ENCODE results near the gene AP5B1.

Gene AP5B1

GRCh38 chr11:65801153-65801987, 20.6 kb upstream of the AP5B1 start:
- DNase-seq (ENCODE audit: low read depth, low spot score): no peak

GRCh38 chr11:65798882-65799281, 18.1 kb upstream of the AP5B1 start:
- no peak for DNase-seq (ENCODE audit: low read depth, low spot score)

DNA sequence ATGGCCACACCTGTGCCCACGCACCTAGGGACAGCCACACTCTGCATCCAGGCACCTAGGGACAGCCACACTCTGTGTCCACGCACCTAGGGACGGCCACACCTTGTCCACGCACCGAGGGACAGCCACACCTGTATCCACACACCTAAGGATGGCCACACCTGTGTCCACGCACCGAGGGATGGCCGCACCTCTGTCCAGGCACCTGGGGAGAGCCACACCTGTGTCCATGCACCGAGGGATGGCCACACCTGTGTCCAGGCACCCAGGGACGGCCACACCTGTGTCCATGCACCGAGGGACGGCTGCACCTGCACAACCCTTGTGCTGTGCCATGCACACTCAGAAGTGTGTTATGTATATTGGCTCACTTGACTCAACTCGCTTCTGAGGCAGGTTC, 16.9 kb upstream of the AP5B1 start:
- no peak for DNase-seq (ENCODE audit: low read depth, low spot score)

DNA sequence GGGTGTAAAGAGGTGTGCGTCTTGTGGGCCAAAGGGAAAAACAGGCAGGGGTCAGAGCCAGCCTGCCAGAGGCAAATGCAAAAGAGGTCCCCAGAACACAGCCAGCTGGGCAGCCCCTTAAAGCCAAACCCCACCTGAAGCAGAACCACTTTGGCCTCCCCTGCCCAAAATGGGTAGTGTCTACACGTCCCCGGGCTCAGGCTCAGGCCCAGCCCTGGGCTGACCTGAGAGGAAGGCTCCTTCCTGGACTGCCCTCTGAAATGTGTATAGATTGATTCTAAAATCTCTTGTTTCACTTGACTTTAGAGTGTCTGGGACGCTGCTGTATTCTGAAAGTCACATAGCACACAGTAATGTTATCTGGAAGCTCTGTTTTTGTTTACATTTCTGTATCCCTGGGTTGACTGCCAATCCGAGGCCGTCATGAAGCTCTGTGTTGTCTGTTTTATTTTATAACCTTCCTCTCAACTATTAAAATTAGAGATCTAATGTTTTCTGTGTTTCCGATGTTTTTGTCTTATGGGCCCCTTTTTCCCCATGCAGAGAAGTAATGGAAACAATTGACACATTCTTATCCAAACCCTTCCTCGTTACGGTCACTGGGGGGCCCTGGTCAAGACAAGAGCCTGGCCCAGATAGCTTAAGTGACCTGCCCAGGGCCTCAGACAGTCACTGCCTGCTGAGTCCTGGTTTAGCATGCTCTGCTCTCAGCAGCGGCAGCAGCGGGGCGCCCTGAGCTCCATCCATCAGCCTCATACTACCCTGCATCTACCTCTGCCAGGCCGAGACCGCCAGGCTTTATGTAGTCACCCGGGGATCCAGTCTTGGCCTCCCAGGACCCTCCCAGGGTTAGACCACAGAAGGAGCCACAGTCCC, 16.2 kb upstream of the AP5B1 start:
- DNase-seq (ENCODE audit: low read depth, low spot score): no peak

- DNase-seq (ENCODE audit: low read depth, low spot score): no peak
Observed at GRCh38 chr11:65794570-65795510, 14.1 kb upstream of the AP5B1 start.

DNA sequence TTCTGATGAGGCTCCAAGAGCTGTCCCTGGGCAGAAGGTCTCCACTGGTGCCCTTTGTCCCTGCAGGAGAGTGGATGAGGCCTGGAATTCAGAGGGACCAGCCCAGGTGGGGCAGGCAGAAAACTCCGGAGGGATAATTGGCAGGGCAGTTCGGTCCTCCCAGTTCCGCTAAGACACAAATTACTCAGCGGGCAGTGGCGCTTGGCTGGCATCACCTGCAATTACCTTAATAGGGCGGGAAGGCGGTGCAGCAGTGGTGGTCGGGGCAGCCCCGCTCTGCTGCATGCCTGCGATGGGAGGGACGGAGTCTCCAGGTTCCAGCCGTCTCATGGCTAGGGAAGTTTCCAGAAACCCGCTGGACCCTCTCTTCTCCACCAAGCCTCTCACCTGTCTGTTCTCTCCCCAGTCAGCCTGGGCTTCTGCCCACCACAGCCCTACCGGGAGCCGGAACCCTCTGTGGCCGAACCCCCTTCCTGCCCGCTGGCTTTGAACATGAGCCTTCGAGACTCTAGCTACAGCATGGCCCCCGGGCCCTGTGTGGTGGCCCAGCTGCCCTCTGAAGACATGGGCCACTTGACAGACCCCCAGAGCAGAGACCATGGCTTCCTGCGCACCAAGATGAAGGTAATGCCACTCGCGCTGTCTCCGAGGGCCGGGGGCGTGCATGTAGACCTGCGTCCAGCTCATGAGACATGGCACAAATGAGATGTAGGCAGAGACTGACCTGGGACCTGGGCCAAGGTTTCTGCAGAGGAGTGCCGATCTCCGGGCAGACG, 13.0 kb upstream of the AP5B1 start:
- no peak for DNase-seq (ENCODE audit: low read depth, low spot score)

GRCh38 chr11:65793144-65793581, 12.4 kb upstream of the AP5B1 start:
- DNase-seq (ENCODE audit: low read depth, low spot score): no peak

GRCh38 chr11:65792456-65792855, 11.7 kb upstream of the AP5B1 start:
- no peak for DNase-seq (ENCODE audit: low read depth, low spot score)

DNA sequence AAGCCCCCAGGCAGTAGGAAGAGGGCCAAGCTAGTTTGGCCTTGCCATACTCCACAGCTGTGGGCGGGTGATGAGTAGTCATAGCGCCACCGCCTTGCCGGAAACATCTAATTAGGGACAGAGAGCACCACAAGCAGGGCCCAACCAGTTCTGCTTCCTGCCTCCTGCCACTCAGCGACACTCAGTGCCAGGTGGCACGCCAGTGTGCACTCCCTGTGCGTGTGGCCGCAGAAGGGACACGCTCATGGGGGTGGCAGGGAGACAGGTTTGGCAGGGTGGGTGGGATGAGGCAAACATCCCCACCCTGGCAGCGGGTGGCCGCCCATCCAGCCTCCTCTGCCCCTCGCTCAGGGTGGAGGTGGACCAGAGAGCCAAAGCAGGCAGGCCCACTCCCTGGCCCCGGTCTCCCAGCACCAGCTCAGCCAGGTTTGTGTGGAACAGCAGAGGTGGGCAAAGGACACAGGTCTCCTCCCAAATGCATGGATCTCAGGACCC, 11.0 kb upstream of the AP5B1 start:
- DNase-seq (ENCODE audit: low read depth, low spot score): no peak

GRCh38 chr11:65790902-65791650, 10.3 kb upstream of the AP5B1 start:
- no peak for DNase-seq (ENCODE audit: low read depth, low spot score)

DNA sequence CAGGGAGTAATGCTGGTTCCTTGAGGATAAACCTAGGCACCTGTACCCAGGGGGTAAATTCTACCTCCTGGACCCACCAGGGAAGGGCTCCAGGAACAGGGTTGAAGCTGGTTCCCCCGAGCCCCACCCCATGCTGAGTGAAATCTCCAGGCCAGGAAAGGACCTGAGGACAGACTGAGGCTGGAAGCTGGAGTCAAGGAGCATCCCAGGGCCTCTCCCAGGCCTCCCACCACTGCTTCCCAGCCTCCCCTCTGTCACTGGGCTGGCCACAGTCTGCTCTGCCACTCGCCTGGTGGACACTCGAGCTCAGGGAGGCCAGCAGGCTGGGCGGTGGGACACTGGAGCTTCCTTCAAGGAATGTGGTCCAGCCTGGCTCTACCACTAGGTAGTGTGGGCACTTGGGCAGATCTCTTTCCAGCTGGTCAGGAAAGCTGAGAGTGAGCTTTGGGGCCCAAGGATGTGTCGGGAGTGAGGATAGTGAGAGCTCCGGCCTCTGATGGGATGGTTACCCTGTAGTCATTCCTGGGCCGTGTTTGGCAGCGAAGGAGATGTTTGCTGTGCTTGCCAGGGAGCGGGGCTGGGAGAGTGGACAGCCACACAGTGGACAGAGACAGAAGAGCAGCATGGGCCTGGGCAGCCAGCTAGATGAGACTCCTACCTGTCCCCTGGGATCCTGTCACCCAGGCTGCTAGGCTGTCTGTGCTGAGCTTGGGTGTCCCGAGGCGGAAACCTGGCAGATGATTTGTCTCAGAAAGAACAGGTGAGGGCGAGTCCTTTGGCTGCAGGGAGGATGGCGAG, 9.5 kb upstream of the AP5B1 start:
- no peak for DNase-seq (ENCODE audit: low read depth, low spot score)

- DNase-seq (ENCODE audit: low read depth, low spot score): no peak
Observed at GRCh38 chr11:65789230-65790103, 8.7 kb upstream of the AP5B1 start.

DNA sequence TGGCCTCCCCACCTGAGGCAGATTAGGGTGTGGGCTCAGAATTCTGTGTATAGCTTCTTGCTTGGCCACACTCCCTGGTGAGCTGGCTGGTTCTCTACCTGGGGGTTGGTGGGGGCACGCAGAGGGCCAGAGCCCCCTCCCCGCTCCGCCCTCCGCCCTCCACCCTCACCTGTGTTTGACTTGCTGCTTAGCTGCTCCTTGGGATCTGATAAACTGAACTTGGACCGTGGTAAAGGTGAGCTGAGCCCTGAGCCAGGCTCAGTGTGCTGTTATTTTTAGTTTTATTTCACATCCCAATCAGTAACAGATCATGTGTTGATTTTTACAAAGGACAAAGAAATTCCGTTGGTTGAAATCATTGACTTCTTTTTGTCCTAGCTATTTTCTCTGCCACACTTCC, 8.0 kb upstream of the AP5B1 start:
- DNase-seq (ENCODE audit: low read depth, low spot score): no peak

DNA sequence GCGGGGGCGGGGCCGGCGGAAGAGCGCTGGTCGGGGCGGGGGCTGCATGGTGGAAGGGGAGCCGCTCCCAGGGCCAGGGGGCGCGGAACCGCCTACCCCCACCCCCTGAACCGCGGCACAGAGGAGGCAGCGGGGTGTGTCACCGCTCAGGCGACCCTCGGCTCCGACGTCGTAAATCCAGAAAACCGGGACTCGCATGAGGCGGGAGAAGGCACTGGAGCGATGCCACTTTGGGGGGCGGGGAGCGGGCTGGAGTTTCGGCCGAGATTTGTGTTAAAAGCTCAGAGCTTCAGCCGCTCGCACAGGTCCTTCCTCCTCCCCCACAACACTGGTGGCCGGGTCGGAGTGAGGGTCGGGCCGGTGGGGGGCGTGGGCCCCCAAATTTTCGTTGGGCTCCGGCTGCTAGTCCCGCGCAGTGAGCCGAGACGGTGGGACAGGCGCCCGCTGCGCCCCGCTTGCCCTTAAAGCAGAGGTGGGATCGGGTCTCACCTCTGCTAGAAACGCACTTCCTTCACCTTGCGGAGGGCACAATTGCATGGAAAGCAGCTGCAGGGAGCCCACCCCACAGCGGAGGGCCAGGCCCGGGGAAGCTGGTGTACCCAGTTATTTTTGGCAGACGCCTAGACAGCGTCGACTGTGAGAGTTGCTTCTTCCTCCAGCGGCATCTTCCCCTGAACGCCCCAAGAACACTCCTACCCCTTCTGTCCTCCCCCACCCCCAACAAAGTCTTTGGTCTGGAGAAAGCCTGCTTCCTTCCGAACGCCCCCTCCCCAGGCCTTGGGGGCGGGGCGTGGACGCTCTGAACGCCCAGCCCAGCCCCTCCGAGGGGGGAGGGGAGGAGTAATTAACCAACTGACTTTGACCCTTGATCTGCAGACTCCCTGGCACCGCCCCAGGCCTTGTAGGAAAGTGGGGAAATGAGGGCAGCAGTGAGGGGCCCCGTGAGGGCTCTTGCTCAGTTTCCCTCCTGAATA, 7.2 kb upstream of the AP5B1 start:
- no peak for DNase-seq (ENCODE audit: low read depth, low spot score)

GRCh38 chr11:65786786-65787636, 6.2 kb upstream of the AP5B1 start, which contains the start of gene OVOL1:
OVOL1 (plus strand) TSS chr11:65787063; CDS start chr11:65787374, 311 bp downstream.
- DNase-seq (ENCODE audit: low read depth, low spot score): no peak
